Measurements from ENCODE around the gene INPP5J. TPM values are rescaled to one million over a fixed set of nuclear protein-coding genes. Genes with fewer than 3 reads are reported as not detected.

The INPP5J gene
- total RNA-seq, 4 donors from 2014 or later = not detected

DNA sequence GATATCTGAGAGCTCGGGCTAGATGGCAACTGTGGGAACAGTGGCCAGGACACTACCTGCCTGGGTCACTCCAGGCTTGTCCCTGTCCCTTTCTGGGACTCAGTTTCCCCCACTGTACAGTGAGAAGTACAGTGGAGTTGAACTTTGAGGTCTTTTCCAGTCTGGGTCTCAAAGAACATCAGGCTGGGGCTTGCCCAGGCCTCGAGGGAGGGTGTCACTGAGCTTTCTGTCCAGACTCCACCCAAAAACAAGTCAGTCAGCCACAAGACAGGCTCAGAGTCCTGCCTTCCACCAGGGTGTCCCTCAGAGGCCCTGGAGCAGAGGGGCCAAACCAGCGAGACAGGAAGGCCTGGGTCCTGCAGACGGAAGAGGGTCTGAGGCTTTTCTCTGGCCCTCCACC is 19.5 kb downstream of the INPP5J start:
- TF ChIP-seq, protein P1, sequence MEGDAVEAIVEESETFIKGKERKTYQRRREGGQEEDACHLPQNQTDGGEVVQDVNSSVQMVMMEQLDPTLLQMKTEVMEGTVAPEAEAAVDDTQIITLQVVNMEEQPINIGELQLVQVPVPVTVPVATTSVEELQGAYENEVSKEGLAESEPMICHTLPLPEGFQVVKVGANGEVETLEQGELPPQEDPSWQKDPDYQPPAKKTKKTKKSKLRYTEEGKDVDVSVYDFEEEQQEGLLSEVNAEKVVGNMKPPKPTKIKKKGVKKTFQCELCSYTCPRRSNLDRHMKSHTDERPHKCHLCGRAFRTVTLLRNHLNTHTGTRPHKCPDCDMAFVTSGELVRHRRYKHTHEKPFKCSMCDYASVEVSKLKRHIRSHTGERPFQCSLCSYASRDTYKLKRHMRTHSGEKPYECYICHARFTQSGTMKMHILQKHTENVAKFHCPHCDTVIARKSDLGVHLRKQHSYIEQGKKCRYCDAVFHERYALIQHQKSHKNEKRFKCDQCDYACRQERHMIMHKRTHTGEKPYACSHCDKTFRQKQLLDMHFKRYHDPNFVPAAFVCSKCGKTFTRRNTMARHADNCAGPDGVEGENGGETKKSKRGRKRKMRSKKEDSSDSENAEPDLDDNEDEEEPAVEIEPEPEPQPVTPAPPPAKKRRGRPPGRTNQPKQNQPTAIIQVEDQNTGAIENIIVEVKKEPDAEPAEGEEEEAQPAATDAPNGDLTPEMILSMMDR (IDR thresholded peaks at IDR 0.05; ENCODE audit: low read depth) = no peak

DNA sequence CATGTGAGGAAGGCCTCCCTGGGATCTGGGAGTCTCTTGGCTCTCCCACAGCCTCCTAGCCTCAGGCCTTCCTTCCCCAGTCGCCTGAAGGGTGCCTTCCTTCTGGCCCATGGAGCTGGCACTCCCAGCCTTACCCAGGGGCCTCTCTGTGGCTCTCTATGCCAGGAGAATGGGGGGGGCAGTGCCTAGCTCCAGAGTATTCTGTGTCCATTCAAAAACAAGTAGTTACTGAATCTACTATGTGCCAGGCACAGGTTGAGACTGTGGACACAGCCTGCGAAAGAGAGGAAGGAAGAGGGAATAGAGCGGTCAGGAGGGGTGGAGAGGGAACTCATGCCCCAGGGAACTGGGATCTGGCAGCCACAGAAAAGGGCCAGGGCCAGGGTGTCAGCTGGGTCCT is 20.3 kb downstream of the INPP5J start:
- TF ChIP-seq, protein P1 (IDR thresholded peaks at IDR 0.05; ENCODE audit: low read depth) = no peak

DNA sequence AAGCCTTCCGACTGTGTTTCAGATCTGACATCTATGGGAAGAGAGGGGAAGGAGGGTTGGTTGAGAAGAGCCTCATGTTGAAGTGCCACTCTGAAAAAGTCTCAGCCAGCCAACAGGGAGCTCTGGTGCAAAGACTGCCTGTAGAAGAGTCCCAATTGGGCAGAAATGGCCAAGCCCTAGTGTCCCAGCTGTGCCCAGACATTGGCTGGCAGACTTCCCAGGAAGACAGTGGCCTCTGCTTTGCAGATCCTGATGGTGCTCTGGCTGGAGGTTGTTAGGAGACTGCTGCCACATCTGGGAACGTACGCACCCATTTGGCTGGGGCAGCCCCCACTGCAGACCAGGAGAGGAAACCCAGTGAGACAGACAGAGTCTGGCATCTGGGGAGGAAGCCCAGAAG is 20.8 kb downstream of the INPP5J start:
- TF ChIP-seq, protein P1 (IDR thresholded peaks at IDR 0.05; ENCODE audit: low read depth) = no peak

DNA sequence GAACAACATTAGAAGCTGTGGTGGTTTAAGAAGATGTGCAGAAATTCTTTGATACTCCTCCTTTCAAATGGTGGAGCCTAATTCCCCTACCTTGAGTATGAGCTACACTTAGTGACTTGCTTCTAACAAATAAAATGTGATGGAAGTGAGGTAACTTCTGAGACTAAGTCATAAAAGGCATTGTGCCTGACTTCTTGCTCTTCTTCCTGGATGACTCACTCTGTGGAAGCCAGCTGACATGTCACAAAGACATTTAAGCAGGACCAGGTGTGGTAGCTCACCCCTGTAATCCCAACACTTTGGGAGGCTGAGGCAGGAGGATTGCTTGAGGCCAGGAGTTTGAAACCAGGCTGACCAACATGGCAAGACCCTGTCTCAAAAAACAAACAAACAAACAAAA is 21.5 kb downstream of the INPP5J start:
- TF ChIP-seq, protein P1 (IDR thresholded peaks at IDR 0.05; ENCODE audit: low read depth) = no peak

DNA sequence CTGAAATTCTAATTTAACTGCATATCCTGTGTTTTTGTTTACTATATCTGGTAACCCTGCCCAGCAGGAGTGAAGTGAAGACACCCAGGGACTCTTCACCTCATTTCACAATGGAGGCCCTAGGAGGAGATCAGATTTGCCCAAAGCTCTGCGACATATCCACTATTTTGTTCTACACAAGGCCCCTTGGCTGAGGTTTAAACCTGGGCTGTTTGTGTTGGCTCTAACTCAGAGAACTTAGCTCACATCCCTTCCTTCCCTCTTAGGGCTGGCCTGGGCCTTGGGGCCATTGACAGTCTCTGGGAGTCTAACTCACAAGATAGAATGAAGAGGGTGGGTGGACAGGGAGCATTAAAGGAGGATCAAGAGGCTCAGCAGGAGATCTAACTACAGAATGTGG is 25.7 kb downstream of the INPP5J start:
- TF ChIP-seq, protein P1 (IDR thresholded peaks at IDR 0.05; ENCODE audit: low read depth) = no peak

DNA sequence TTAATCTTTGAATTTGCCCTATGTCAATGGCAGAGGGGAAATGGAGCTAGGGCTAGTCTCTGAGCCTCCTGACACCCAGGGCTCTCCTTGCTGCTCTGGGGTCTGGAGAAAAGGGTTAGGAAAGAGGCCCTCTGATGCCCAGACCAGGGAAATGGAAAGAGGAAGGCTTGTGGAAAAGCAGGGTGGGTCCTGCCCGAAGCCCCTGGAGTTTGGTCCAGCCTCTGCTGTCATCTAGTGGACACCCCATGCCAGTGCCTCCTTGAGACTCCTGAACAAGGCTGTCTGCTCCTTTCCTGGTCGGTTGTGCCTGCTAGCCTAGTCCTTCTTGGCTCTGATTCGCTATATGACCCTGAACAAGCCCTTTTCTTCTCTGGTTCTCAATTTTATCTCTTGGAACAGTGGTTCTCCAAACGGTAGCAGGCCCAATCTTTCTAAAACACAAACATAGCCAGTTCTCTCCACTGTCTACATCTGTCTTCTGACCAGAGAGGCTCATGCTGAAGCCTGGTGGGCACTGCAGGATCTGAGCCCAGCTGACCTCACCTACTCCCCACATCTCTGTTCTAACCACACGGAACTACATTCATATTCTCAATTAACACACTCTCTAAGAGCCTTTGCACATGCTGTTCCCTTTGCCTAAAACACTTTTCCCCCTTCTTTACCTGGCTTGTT is 26.3 kb downstream of the INPP5J start:
- TF ChIP-seq, protein P1 (IDR thresholded peaks at IDR 0.05; ENCODE audit: low read depth) = no peak

DNA sequence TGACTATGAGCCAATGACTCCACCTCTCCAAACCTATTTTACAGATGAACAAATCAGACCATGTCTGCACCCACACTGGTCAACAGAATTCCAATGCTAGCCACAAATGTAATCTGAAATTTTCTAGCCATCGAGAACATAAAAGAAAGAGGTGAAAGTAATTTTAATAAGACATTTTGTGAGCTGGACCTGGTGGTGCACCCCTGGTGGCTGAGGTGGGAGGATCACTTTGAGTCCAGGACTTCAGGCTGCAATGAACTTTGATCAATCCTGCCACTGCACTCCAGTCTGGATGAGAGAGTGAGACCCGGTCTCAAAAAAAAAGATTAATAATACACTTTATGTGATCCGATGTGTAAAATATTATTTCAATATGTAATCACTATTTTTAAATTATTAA is 27.8 kb downstream of the INPP5J start:
- TF ChIP-seq, protein P1 (IDR thresholded peaks at IDR 0.05; ENCODE audit: low read depth) = no peak

All from subcutaneous adipose tissue (tissue), 4 donors.